OCI-LY1 (cell line): ENCODE data around the gene CYB5A.

Experiments
- H2AFZ ChIP-seq: fragments of 200-600 bp; sonication (generic), shearing (Covaris generic); 2 replicates; pipeline ENCODE4 v1.6.0; 2014; ENCODE audit warnings: antibody characterized with exemption, mild to moderate bottlenecking, low read length
- H3F3A ChIP-seq: fragments of 200-600 bp; sonication (generic), shearing (Covaris generic); 2 replicates; pipeline ENCODE4 v1.6.0; 2014; ENCODE audit warnings: mild to moderate bottlenecking, antibody characterized with exemption, low read length, moderate library complexity; ENCODE audit not compliant: insufficient read depth
- H3K27ac ChIP-seq: fragments of 200-600 bp; sonication (generic); 2 replicates; pipeline ENCODE4 v1.5.1; 2014; ENCODE audit warnings: low read length, mixed run types, mild to moderate bottlenecking, low read depth; ENCODE audit not compliant: poor library complexity, severe bottlenecking
- H3K27me3 ChIP-seq: fragments of 200-600 bp; sonication (generic); 2 replicates; pipeline ENCODE4 v1.6.0; 2014; ENCODE audit warnings: antibody characterized with exemption, mild to moderate bottlenecking, low read length, moderate library complexity; ENCODE audit not compliant: insufficient read depth
- H3K36me3 ChIP-seq: fragments of 200-600 bp; sonication (generic); 2 replicates; pipeline ENCODE4 v1.6.1; 2014; ENCODE audit warnings: mild to moderate bottlenecking, antibody characterized with exemption, low read length, moderate library complexity, mixed read lengths; ENCODE audit not compliant: insufficient read depth
- H3K4me1 ChIP-seq: fragments of 200-600 bp; sonication (generic); 2 replicates; pipeline ENCODE4 v1.5.1; 2014; ENCODE audit warnings: mild to moderate bottlenecking, low read length, moderate library complexity; ENCODE audit not compliant: insufficient read depth, severe bottlenecking
- H3K4me2 ChIP-seq: fragments of 200-600 bp; sonication (generic), shearing (Covaris generic); 2 replicates; pipeline ENCODE4 v1.6.1; 2014; ENCODE audit warnings: low read length
- H3K4me3 ChIP-seq: fragments of 200-600 bp; sonication (generic); 2 replicates; pipeline ENCODE4 v1.5.1; 2014; ENCODE audit warnings: low read length, low read depth, mild to moderate bottlenecking, mixed read lengths; ENCODE audit not compliant: poor library complexity, severe bottlenecking
- H3K79me2 ChIP-seq: fragments of 200-600 bp; shearing (Covaris generic); 2 replicates; pipeline ENCODE4 v1.6.1; 2016; ENCODE audit warnings: mixed run types, low read length, mixed read lengths; ENCODE audit not compliant: insufficient read depth
- H3K9ac ChIP-seq: fragments of 200-600 bp; sonication (generic), shearing (Covaris generic); 2 replicates; pipeline ENCODE4 v1.6.1; 2014; ENCODE audit warnings: mild to moderate bottlenecking, low read length, mixed read lengths
- H3K9me2 ChIP-seq: fragments of 200-600 bp; sonication (generic), shearing (Covaris generic); 2 replicates; pipeline ENCODE4 v1.6.1; 2014; ENCODE audit warnings: low read depth, mild to moderate bottlenecking, low read length, mixed read lengths
- H3K9me3 ChIP-seq: fragments of 200-600 bp; shearing (Covaris generic); 2 replicates; pipeline ENCODE4 v1.6.1; 2014; ENCODE audit warnings: low read length, mixed read lengths
- H4K20me1 ChIP-seq: fragments of 200-600 bp; sonication (generic), shearing (Covaris generic); 2 replicates; pipeline ENCODE4 v1.6.0; 2016; ENCODE audit warnings: mild to moderate bottlenecking, low read length; ENCODE audit not compliant: insufficient read depth
- EZH2 ChIP-seq: fragments of 200-600 bp; sonication (generic), shearing (Covaris generic); IDR thresholded peaks from 2 replicates; pipeline ENCODE4 v1.8.0; 2017; ENCODE audit warnings: borderline replicate concordance, mixed run types, mild to moderate bottlenecking, antibody characterized with exemption, low read length, moderate library complexity, mixed read lengths
- TF ChIP-seq, protein P1 (sequence below): fragments of 200-600 bp; sonication (generic), shearing (Covaris generic); IDR thresholded peaks from 2 replicates; pipeline ENCODE4 v1.5.1; 2017; ENCODE audit warnings: mild to moderate bottlenecking, antibody characterized with exemption, low read length, moderate library complexity, mixed read lengths

Gene CYB5A

DNA sequence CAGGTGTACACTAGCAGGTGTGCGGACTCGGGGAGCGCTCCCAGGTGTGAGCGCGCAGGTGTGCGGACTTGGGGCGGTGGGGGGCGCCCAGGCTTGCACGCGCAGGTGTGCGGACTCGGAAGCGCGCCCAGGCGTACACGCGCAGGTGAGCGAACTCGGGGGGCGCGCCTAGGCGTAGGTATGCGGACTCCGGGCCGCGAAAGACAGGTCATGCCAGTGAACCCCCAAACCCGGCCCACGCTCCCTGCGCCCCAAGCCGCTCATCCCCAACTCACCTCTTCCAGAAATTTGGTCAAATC is 342 bp downstream of the CYB5A start:
- Histone ChIP-seq H2AFZ (no peak overlapping the region), H3K9ac (peak overlapping the region; percentile 88), H3K9me2 (no peaks in the 10 kb centered on the region), H4K20me1 (no peaks in the 10 kb centered on the region), H3K79me2 (peaks cover 12% of the 10 kb centered on the region), H3K4me1 (peaks cover 50% of the 10 kb centered on the region), H3K9me3 (peaks cover 2% of the 10 kb centered on the region; the same call in 1 of the 2 replicates), H3K27me3 (no peaks in the 10 kb centered on the region), H3K36me3 (peaks cover 10% of the 10 kb centered on the region), H3K4me2 (peak overlapping the region; percentile 81), H3F3A (0 out of 2 replicates have a peak, but pooled peaks cover 9% of the 10 kb centered on the region), H3K27ac (peak overlapping the region; percentile 75), H3K4me3 (peak overlapping the region; percentile 92)
- no peak for TF ChIP-seq EZH2
- TF ChIP-seq, protein P1, sequence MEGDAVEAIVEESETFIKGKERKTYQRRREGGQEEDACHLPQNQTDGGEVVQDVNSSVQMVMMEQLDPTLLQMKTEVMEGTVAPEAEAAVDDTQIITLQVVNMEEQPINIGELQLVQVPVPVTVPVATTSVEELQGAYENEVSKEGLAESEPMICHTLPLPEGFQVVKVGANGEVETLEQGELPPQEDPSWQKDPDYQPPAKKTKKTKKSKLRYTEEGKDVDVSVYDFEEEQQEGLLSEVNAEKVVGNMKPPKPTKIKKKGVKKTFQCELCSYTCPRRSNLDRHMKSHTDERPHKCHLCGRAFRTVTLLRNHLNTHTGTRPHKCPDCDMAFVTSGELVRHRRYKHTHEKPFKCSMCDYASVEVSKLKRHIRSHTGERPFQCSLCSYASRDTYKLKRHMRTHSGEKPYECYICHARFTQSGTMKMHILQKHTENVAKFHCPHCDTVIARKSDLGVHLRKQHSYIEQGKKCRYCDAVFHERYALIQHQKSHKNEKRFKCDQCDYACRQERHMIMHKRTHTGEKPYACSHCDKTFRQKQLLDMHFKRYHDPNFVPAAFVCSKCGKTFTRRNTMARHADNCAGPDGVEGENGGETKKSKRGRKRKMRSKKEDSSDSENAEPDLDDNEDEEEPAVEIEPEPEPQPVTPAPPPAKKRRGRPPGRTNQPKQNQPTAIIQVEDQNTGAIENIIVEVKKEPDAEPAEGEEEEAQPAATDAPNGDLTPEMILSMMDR, result no peak

DNA sequence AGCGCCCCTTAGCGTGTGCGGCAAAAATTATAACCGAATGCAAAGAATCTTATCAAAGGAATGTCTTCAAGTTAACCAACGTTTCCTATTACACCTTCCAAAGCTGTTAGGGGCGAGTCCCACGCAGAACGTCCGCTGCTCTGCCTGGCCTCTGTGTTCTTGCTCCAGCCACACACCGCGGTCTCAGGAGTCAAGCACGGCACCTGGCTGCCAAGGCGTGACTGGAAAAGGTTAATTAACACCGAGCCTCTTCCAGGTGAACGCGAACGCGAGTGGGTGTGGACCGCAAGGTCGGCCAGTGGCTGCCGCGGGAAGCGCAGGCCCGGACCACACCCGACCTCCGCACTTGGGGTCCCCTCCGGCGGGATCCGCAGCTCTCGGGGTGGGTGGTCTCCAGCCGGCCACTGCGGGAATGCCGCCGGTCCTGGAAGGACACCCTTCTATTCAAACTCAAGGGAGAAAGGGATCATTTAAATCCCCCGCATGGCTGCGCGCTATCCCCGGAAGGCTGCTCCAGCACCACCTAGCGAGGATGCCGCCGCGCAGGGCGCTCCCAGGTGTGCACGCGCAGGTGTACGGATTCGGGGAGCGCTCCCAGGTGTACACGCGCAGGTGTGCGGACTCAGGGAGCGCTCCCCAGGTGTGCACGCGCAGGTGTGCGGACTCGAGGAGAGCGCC is 830 bp downstream of the CYB5A start:
- Histone ChIP-seq H3K36me3 (peaks cover 10% of the 10 kb centered on the region), H3K9me3 (peaks cover 2% of the 10 kb centered on the region; the same call in 1 of the 2 replicates), H3K27ac (peak overlapping the region; percentile 75), H3K27me3 (no peaks in the 10 kb centered on the region), H3K4me2 (peak overlapping the region; percentile 81), H3K9me2 (no peaks in the 10 kb centered on the region), H4K20me1 (no peaks in the 10 kb centered on the region), H2AFZ (no peak overlapping the region), H3K4me1 (peaks cover 55% of the 10 kb centered on the region), H3K79me2 (peaks cover 17% of the 10 kb centered on the region), H3K4me3 (peak overlapping the region; percentile 92), H3K9ac (peak overlapping the region; percentile 88; the same call in 1 of the 2 replicates), H3F3A (0 out of 2 replicates have a peak, but pooled peaks cover 9% of the 10 kb centered on the region)
- TF ChIP-seq EZH2, result no peak
- TF ChIP-seq, protein P1, result no peak

DNA sequence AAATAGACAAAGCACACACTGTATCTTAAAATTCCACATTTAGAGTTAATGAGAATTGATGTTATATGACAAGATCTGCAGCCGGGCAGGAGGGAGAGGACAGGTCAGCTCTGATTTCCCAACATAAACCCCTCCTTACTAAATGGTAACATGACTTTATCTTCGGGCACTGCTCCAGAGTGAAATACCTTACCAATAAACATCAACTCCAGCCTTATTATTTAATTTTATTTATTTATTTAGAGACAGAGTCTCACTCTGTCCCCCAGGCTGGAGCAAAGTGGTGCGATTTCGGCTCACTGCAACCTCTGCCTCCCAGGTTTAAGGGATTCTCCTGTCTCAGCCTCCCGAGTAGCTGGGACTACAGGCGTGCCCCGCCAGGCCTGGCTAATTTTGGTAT is 1.7 kb downstream of the CYB5A start:
- Histone ChIP-seq H3K9me2 (no peaks in the 10 kb centered on the region), H4K20me1 (no peaks in the 10 kb centered on the region), H3K4me1 (peaks cover 64% of the 10 kb centered on the region), H3K4me2 (no peak overlapping the region), H3K27ac (no peak overlapping the region), H3K9me3 (peaks cover 2% of the 10 kb centered on the region; the same call in 1 of the 2 replicates), H3K79me2 (peaks cover 24% of the 10 kb centered on the region), H3K36me3 (peaks cover 10% of the 10 kb centered on the region), H2AFZ (no peak overlapping the region), H3K4me3 (no peak overlapping the region), H3K9ac (no peak overlapping the region), H3F3A (0 out of 2 replicates have a peak, but pooled peaks cover 9% of the 10 kb centered on the region), H3K27me3 (no peaks in the 10 kb centered on the region)
- no peak for TF ChIP-seq EZH2
- TF ChIP-seq, protein P1, result no peak
